ENCODE results near the gene S100A5.
"Not testable (repeated sequence)": the region's sequence is repeated elsewhere in the genome, so short reads cannot be mapped to it uniquely, and the experiment has no call there.

S100A5 gene, protein sequence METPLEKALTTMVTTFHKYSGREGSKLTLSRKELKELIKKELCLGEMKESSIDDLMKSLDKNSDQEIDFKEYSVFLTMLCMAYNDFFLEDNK

DNA sequence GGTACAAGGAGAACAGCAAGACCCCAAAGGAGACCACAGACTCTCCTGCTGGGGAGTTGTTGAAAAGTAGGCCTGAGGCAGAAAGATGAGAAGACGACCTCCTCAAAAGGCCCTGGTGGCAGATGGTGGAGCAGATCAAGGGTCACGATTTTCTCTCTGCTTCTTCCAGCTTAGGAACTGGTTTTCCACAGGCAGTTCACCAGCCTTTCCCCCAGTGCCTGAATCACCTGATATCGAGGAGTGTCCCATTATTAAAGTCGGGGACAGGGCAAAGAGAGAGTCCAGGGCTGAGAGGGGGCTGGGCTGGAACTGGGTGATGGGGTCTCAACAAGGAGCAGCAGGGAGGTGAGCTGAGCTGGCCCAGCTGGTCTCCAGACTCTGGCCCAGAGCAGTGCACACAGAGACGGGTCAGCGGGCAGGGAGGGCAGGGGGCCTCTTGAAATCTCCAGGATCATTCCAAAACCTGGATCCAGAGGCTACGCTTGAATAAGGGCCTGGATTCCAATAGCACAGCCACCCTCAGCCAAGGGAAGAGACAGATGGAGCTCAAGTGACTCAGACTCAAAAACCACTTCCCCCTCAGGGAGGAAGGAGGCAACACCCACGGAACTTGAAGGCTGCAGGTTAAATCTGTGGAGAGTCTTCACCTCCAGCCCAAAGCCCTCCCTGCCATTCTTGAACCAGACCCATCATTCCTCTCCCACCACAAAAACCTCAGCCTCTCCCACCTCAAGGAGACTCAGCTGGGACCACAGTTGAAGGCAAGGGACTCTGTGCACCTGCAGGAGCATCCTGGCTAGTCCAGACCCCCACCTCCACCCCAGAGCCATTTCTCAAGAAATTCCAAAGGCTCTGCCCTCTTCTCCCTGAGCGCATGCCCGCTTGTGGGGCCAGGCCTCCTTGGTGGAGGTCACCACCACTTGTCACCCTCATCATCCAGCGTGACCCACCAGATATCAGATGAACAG, at the start of gene S100A5:
TSS of gene S100A5 (minus strand) at position 541 of the 968 bp plus-strand sequence. CDS start 743 bp downstream, outside the sequence.
- no peaks in the 10 kb centered on the region for H3K79me2 ChIP-seq (ENCODE audit: control insufficient read depth, low read length)
- no peaks in the 10 kb centered on the region for H3F3A ChIP-seq (ENCODE audit: control insufficient read depth, insufficient read depth)
- no peaks in the 10 kb centered on the region for H4K20me1 ChIP-seq (ENCODE audit: control insufficient read depth, insufficient read depth, low read depth, low read length)
- H3K4me1 ChIP-seq (ENCODE audit: control insufficient read depth, low read length) = peaks cover 13% of the 10 kb centered on the region
- no peak within 1 kb of the TSS for H3K4me3 ChIP-seq (ENCODE audit: low read length)
- TF ChIP-seq, protein P1, sequence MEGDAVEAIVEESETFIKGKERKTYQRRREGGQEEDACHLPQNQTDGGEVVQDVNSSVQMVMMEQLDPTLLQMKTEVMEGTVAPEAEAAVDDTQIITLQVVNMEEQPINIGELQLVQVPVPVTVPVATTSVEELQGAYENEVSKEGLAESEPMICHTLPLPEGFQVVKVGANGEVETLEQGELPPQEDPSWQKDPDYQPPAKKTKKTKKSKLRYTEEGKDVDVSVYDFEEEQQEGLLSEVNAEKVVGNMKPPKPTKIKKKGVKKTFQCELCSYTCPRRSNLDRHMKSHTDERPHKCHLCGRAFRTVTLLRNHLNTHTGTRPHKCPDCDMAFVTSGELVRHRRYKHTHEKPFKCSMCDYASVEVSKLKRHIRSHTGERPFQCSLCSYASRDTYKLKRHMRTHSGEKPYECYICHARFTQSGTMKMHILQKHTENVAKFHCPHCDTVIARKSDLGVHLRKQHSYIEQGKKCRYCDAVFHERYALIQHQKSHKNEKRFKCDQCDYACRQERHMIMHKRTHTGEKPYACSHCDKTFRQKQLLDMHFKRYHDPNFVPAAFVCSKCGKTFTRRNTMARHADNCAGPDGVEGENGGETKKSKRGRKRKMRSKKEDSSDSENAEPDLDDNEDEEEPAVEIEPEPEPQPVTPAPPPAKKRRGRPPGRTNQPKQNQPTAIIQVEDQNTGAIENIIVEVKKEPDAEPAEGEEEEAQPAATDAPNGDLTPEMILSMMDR (IDR thresholded peaks at IDR 0.05; ENCODE audit: low read depth, low read length, poor library complexity, severe bottlenecking) = no peak
- TF ChIP-seq EZH2phosphoT487 (IDR thresholded peaks at IDR 0.05; ENCODE audit: borderline replicate concordance, low read length) = no peak
- no peaks in the 10 kb centered on the region for H3K9me3 ChIP-seq (ENCODE audit: control insufficient read depth, insufficient read depth, low read length)
- H3K4me2 ChIP-seq (ENCODE audit: low read length) = no peak within 1 kb of the TSS
- peaks cover 16% of the 10 kb centered on the region for H3K27me3 ChIP-seq (ENCODE audit: control insufficient read depth, low read length)
- no peaks in the 10 kb centered on the region for H3K36me3 ChIP-seq (ENCODE audit: control insufficient read depth, low read length)
- no peaks in the 10 kb centered on the region for H3K9me2 ChIP-seq (replicated peaks; ENCODE audit: control insufficient read depth, low read length)
- H3K27ac ChIP-seq (ENCODE audit: low read depth, low read length) = no peak within 1 kb of the TSS

DNA sequence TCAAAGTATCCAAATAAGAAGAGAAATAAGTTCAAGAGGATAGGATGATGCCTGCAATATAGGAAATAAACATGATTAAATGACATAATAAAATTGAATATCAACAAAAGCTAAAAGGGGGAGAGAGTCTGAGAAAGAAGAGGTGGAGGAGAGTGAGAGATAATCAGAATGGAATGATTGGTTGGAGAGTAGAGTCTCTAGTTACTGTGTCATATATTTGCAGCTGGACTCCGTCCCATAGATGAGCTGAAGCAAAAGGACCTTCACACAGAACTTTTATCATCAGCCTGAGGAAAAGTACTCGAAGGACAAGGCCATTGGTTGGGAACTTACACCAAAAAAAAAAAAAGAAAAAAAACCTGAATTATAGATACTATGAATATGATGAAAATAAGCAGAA, 47.7 kb upstream of the S100A5 start:
- TF ChIP-seq, protein P1 (IDR thresholded peaks at IDR 0.05; ENCODE audit: low read depth, low read length, poor library complexity, severe bottlenecking) = no peak
- no peak for TF ChIP-seq EZH2phosphoT487 (IDR thresholded peaks at IDR 0.05; ENCODE audit: borderline replicate concordance, low read length)
- no peaks in the 10 kb centered on the region; the same call in none of the 2 replicates for H3K27me3 ChIP-seq (ENCODE audit: control insufficient read depth, low read length)
- H3K4me1 ChIP-seq (ENCODE audit: control insufficient read depth, low read length) = peaks cover 6% of the 10 kb centered on the region
- no peaks in the 10 kb centered on the region for H3K9me3 ChIP-seq (ENCODE audit: control insufficient read depth, insufficient read depth, low read length)
- H3K4me2 ChIP-seq (ENCODE audit: low read length) = no peak overlapping the region
- no peak overlapping the region for H3K27ac ChIP-seq (ENCODE audit: low read depth, low read length)
- H3K79me2 ChIP-seq (ENCODE audit: control insufficient read depth, low read length) = no peaks in the 10 kb centered on the region
- no peaks in the 10 kb centered on the region for H3K9me2 ChIP-seq (replicated peaks; ENCODE audit: control insufficient read depth, low read length)
- no peaks in the 10 kb centered on the region for H4K20me1 ChIP-seq (ENCODE audit: control insufficient read depth, insufficient read depth, low read depth, low read length)
- H3K4me3 ChIP-seq (ENCODE audit: low read length) = no peak overlapping the region
- no peaks in the 10 kb centered on the region for H3F3A ChIP-seq (ENCODE audit: control insufficient read depth, insufficient read depth)
- no peaks in the 10 kb centered on the region for H3K36me3 ChIP-seq (ENCODE audit: control insufficient read depth, low read length)

DNA sequence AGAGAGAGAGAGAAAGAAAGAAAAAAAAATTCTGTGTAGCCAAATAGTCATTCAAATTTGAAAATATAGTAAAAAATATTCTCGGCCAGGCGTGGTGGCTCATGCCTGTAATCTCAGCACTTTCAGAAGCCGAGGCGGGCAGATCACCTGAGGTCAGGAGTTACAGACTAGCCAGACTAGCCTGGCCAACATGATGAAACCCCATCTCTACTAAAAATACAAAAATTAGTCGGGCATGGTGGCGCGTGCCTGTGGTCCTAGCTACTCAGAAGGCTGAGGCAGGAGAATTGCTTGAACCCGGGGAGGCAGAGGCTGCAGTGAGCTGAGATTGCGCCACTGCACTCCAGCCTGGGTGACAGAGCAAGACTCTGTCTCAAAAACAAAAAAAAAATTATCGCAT, 47.3 kb upstream of the S100A5 start:
- not testable (repeated sequence) for H3K9me3 ChIP-seq (ENCODE audit: control insufficient read depth, insufficient read depth, low read length); H3K4me1 ChIP-seq (ENCODE audit: control insufficient read depth, low read length); H3K4me2 ChIP-seq (ENCODE audit: low read length); H3K79me2 ChIP-seq (ENCODE audit: control insufficient read depth, low read length); H3K27ac ChIP-seq (ENCODE audit: low read depth, low read length); H4K20me1 ChIP-seq (ENCODE audit: control insufficient read depth, insufficient read depth, low read depth, low read length); H3K9me2 ChIP-seq (replicated peaks; ENCODE audit: control insufficient read depth, low read length); H3K27me3 ChIP-seq (ENCODE audit: control insufficient read depth, low read length); H3F3A ChIP-seq (ENCODE audit: control insufficient read depth, insufficient read depth); H3K36me3 ChIP-seq (ENCODE audit: control insufficient read depth, low read length); H3K4me3 ChIP-seq (ENCODE audit: low read length)

DNA sequence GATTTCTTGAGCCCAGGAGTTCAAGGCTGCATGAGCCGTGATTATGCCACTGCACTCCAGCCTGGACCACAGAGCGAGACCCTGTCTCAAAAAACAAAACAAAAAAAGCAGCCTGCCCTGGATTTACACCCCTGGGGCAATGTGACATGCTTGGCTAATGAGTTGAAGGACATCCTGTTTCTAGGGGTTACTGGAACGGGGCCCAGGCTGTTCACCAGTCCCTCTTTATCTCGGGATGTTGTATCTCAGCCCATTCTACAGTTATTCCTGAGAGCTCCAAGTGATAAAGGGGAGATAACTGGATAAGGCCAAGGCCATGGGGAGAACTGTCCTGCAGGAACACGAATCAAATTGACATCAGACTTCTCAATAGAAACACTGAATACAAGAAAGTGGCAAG, 46.6 kb upstream of the S100A5 start:
- H3K4me2 ChIP-seq (ENCODE audit: low read length) = no peak overlapping the region

More for the DNA sequence above, 46.6 kb upstream of the S100A5 start:
- no peaks in the 10 kb centered on the region for H3K9me3 ChIP-seq (ENCODE audit: control insufficient read depth, insufficient read depth, low read length)
- no peaks in the 10 kb centered on the region for H3F3A ChIP-seq (ENCODE audit: control insufficient read depth, insufficient read depth)
- no peaks in the 10 kb centered on the region for H3K36me3 ChIP-seq (ENCODE audit: control insufficient read depth, low read length)
- H3K27me3 ChIP-seq (ENCODE audit: control insufficient read depth, low read length) = no peaks in the 10 kb centered on the region; the same call in none of the 2 replicates
- no peak for TF ChIP-seq EZH2phosphoT487 (IDR thresholded peaks at IDR 0.05; ENCODE audit: borderline replicate concordance, low read length)
- TF ChIP-seq, protein P1 (IDR thresholded peaks at IDR 0.05; ENCODE audit: low read depth, low read length, poor library complexity, severe bottlenecking) = no peak
- H3K27ac ChIP-seq (ENCODE audit: low read depth, low read length) = no peak overlapping the region
- H3K79me2 ChIP-seq (ENCODE audit: control insufficient read depth, low read length) = no peaks in the 10 kb centered on the region
- no peak overlapping the region for H3K4me3 ChIP-seq (ENCODE audit: low read length)
- H3K9me2 ChIP-seq (replicated peaks; ENCODE audit: control insufficient read depth, low read length) = no peaks in the 10 kb centered on the region
- no peaks in the 10 kb centered on the region for H4K20me1 ChIP-seq (ENCODE audit: control insufficient read depth, insufficient read depth, low read depth, low read length)
- peaks cover 6% of the 10 kb centered on the region for H3K4me1 ChIP-seq (ENCODE audit: control insufficient read depth, low read length)

Measured in DOHH2 (cell line).